CD4-positive, alpha-beta T cell treated with Interferon alpha-2 for 1 hour (primary cell): ENCODE results near the gene STAT3.
A peak's percentile ranks its signal among the peaks of the same experiment; 100 is the strongest.
"Not testable (repeated sequence)": the region's sequence is repeated elsewhere in the genome, so short reads cannot be mapped to it uniquely, and the experiment has no call there.

Experiments used
- DNase-seq, 2 donors: peaks; one replicate each; pipeline ENCODE4 v3.0.0-alpha.2; 2020 to 2022

STAT3 gene

GRCh38 chr17:42312285-42313130, 75.7 kb downstream of the STAT3 start:
- DNase-seq: peak; percentile 76 to 81

- DNase-seq: no peak
Measured at GRCh38 chr17:42312035-42312284, 76.3 kb downstream of the STAT3 start.

- DNase-seq: peak in 1 of 2 donors; percentile 40
Measured at GRCh38 chr17:42311240-42312034, 76.8 kb downstream of the STAT3 start.

GRCh38 chr17:42310787-42311215, 77.4 kb downstream of the STAT3 start:
- DNase-seq: no peak

GRCh38 chr17:42309986-42310786, 78.1 kb downstream of the STAT3 start:
- no peak for DNase-seq

GRCh38 chr17:42309142-42309541, 79.1 kb downstream of the STAT3 start:
- DNase-seq: no peak

- DNase-seq: no peak
Measured at GRCh38 chr17:42308446-42308845, 79.8 kb downstream of the STAT3 start.

- no peak for DNase-seq
Measured at GRCh38 chr17:42307362-42307927, 80.8 kb downstream of the STAT3 start.

- DNase-seq: no peak
Measured at GRCh38 chr17:42306385-42306667, 81.9 kb downstream of the STAT3 start.

GRCh38 chr17:42305543-42306384, 82.5 kb downstream of the STAT3 start:
- no peak for DNase-seq

GRCh38 chr17:42305031-42305330, 83.3 kb downstream of the STAT3 start:
- DNase-seq: not testable (repeated sequence)

- no peak for DNase-seq
Measured at GRCh38 chr17:42304187-42305030, 83.8 kb downstream of the STAT3 start.

- no peak for DNase-seq
Measured at GRCh38 chr17:42303694-42304093, 84.5 kb downstream of the STAT3 start.

- no peak for DNase-seq
Measured at GRCh38 chr17:42301022-42301421, 87.2 kb downstream of the STAT3 start.

- not testable (repeated sequence) for DNase-seq
Measured at GRCh38 chr17:42299913-42300312, 88.3 kb downstream of the STAT3 start.

- DNase-seq: not testable (repeated sequence)
Measured at GRCh38 chr17:42299361-42299760, 88.9 kb downstream of the STAT3 start.

- DNase-seq: not testable (repeated sequence)
Measured at GRCh38 chr17:42297775-42298174, 90.5 kb downstream of the STAT3 start.

GRCh38 chr17:42296012-42296411, 92.2 kb downstream of the STAT3 start:
- no peak for DNase-seq

- no peak for DNase-seq
Measured at GRCh38 chr17:42294469-42295398, 93.5 kb downstream of the STAT3 start.

- no peak for DNase-seq
Measured at GRCh38 chr17:42291129-42291528, 97.1 kb downstream of the STAT3 start.
